Endothelial cell of umbilical vein (primary cell): ENCODE measurements around the gene CAMTA1.

Experiments used
- CTCF ChIP-seq, 2 donors: IDR thresholded peaks; 1 replicate in 1 of 2; 2 replicates in 1 of 2; pipeline ENCODE4 v1.5.1; 2011; ENCODE audit warnings: low read length in 2 of 2, mild to moderate bottlenecking in 2 of 2, moderate library complexity in 2 of 2, control low read depth in 1 of 2, inconsistent platforms in 1 of 2, low read depth in 1 of 2; ENCODE audit not compliant: insufficient read depth in 1 of 2; ENCODE audit errors: extremely low read depth in 1 of 2
- EZH2 ChIP-seq: IDR thresholded peaks from 2 replicates; pipeline ENCODE4 v1.6.1; 2012; ENCODE audit warnings: borderline replicate concordance, low read depth, mild to moderate bottlenecking, moderate library complexity, low read length, inconsistent platforms; ENCODE audit not compliant: severe bottlenecking
- MAX ChIP-seq: IDR thresholded peaks from 2 replicates; pipeline ENCODE4 v1.6.1; 2011; ENCODE audit not compliant: insufficient read depth, insufficient read length
- MYC ChIP-seq: IDR thresholded peaks from one replicate; pipeline ENCODE4 v1.6.1; 2011; ENCODE audit warnings: mild to moderate bottlenecking, low read depth, low read length
- POLR2A ChIP-seq: IDR thresholded peaks from 2 replicates; pipeline ENCODE4 v1.6.1; 2012; ENCODE audit warnings: low read depth, mild to moderate bottlenecking, control low read depth, low read length
- POLR2AphosphoS5 ChIP-seq: IDR thresholded peaks from 2 replicates; pipeline ENCODE4 v1.6.1; 2012; ENCODE audit warnings: low read depth, mild to moderate bottlenecking, control low read depth, low read length, moderate library complexity; ENCODE audit not compliant: insufficient read depth

DNA sequence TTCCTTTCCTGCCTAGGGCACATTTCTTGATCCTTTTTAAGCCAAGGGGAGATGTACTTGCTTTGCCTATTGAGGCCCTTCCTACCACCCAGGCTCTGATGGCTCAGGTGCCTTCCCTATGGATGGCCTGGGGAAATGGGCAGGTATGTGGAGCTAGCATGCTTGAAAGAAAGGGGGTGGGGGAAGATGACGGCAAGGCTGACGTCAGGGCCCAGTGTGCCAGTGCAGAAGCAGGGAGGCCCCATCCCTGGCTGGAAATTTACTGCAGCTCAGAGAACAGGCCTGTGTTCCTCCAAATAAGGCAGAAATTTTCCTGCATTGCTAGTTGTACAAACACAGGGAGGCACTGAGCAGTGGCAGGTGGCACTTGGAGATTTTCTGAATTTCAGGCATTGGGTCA is 532.6 kb downstream of the CAMTA1 start:
- TF ChIP-seq POLR2A (no peak), EZH2 (no peak), CTCF (IDR thresholded peaks at IDR 0.05; ENCODE audit: extremely low read depth in 1 of 2, insufficient read depth in 1 of 2, low read depth in 1 of 2, low read length in 2 of 2) (no peak), MYC (no peak), POLR2AphosphoS5 (no peak), MAX (no peak)
